H9 (cell line): ENCODE measurements around the gene WDR7. TPM values are rescaled to one million over a fixed set of nuclear protein-coding genes. Genes with fewer than 3 reads are reported as not detected.
A peak's percentile ranks its signal among the peaks of the same experiment; 100 is the strongest.

ENCODE experiments used
- DNase-seq: peaks from one replicate; pipeline ENCODE4 v3.0.0-alpha.2; 2017
- H2AFZ ChIP-seq: one replicate; pipeline ENCODE4 v1.6.1; 2013; ENCODE audit warnings: mild to moderate bottlenecking, low read length, control low read depth, moderate library complexity
- H2AK5ac ChIP-seq: 2 replicates; pipeline ENCODE4 v1.6.1; 2013; ENCODE audit warnings: low read length, control low read depth, mixed read lengths; ENCODE audit not compliant: insufficient read length
- H2BK120ac ChIP-seq: one replicate; pipeline ENCODE4 v1.6.1; 2013; ENCODE audit warnings: low read depth, mild to moderate bottlenecking, low read length, control low read depth, inconsistent platforms; ENCODE audit not compliant: poor library complexity, severe bottlenecking
- H2BK12ac ChIP-seq: 2 replicates; pipeline ENCODE4 v1.6.1; 2013; ENCODE audit warnings: low read length, control low read depth, mixed read lengths, low read depth; ENCODE audit not compliant: insufficient read length
- H2BK15ac ChIP-seq: 2 replicates; pipeline ENCODE4 v1.6.1; 2013; ENCODE audit warnings: low read depth, low read length, control low read depth
- H2BK20ac ChIP-seq: one replicate; pipeline ENCODE4 v1.6.1; 2013; ENCODE audit warnings: low read depth, mild to moderate bottlenecking, low read length, control low read depth, inconsistent platforms; ENCODE audit not compliant: poor library complexity, severe bottlenecking
- H2BK5ac ChIP-seq: 2 replicates; pipeline ENCODE4 v1.6.1; 2013; ENCODE audit warnings: low read length, control low read depth, mixed read lengths; ENCODE audit not compliant: insufficient read length
- H3K14ac ChIP-seq: 2 replicates; pipeline ENCODE4 v1.6.1; 2013; ENCODE audit warnings: low read length, control low read depth; ENCODE audit not compliant: insufficient read depth
- H3K18ac ChIP-seq: 2 replicates; pipeline ENCODE4 v1.6.1; 2013; ENCODE audit warnings: low read depth, mild to moderate bottlenecking, mixed read lengths, low read length, control low read depth; ENCODE audit not compliant: insufficient read length
- H3K23ac ChIP-seq: 2 replicates; pipeline ENCODE4 v1.6.1; 2013; ENCODE audit warnings: low read length, control low read depth, mixed read lengths, low read depth; ENCODE audit not compliant: insufficient read length
- H3K23me2 ChIP-seq: 2 replicates; pipeline ENCODE4 v1.6.1; 2013; ENCODE audit warnings: low read depth, mild to moderate bottlenecking, mixed read lengths, low read length, control low read depth; ENCODE audit not compliant: insufficient read length, poor library complexity, severe bottlenecking
- H3K27ac ChIP-seq: 2 replicates; pipeline ENCODE4 v1.5.1; 2013; ENCODE audit warnings: low read length, control low read depth, mixed read lengths, low read depth; ENCODE audit not compliant: insufficient read length
- H3K27me3 ChIP-seq: 2 replicates; pipeline ENCODE4 v1.6.1; 2013; ENCODE audit warnings: low read length, control low read depth, inconsistent platforms; ENCODE audit not compliant: insufficient read depth
- H3K4ac ChIP-seq: 2 replicates; pipeline ENCODE4 v1.6.1; 2013; ENCODE audit warnings: low read depth, mild to moderate bottlenecking, control low read depth, inconsistent platforms, low read length, moderate library complexity
- H3K4me1 ChIP-seq: 2 replicates; pipeline ENCODE4 v1.6.1; 2013; ENCODE audit warnings: low read length, control low read depth, inconsistent platforms; ENCODE audit not compliant: insufficient read depth
- H3K4me2 ChIP-seq: 2 replicates; pipeline ENCODE4 v1.6.1; 2013; ENCODE audit warnings: low read length, control low read depth, mixed read lengths; ENCODE audit not compliant: insufficient read length, insufficient read depth
- H3K56ac ChIP-seq: 2 replicates; pipeline ENCODE4 v1.6.1; 2013; ENCODE audit warnings: low read depth, mild to moderate bottlenecking, mixed read lengths, low read length, control low read depth; ENCODE audit not compliant: insufficient read length
- H3K79me1 ChIP-seq: 2 replicates; pipeline ENCODE4 v1.6.1; 2013; ENCODE audit warnings: low read depth, mild to moderate bottlenecking, moderate library complexity, low read length, control low read depth, inconsistent platforms; ENCODE audit not compliant: insufficient read depth, poor library complexity, severe bottlenecking
- H3K79me2 ChIP-seq: 2 replicates; pipeline ENCODE4 v1.6.1; 2013; ENCODE audit warnings: low read length, control low read depth, inconsistent platforms; ENCODE audit not compliant: insufficient read depth
- H3K9ac ChIP-seq: 2 replicates; pipeline ENCODE4 v1.6.1; 2013; ENCODE audit warnings: low read length, control low read depth, mixed read lengths; ENCODE audit not compliant: insufficient read length; ENCODE audit errors: extremely low read depth
- H3K9me3 ChIP-seq: one replicate; pipeline ENCODE4 v1.6.1; 2013; ENCODE audit warnings: low read depth, low read length, inconsistent platforms; ENCODE audit not compliant: control insufficient read depth
- H3T11ph ChIP-seq: one replicate; pipeline ENCODE4 v1.6.1; 2013; ENCODE audit warnings: mild to moderate bottlenecking, low read length, control low read depth, inconsistent platforms
- H4K20me1 ChIP-seq: one replicate; pipeline ENCODE4 v1.6.1; 2013; ENCODE audit not compliant: control insufficient read depth, insufficient read length, insufficient read depth
- H4K5ac ChIP-seq: 2 replicates; pipeline ENCODE4 v1.6.1; 2013; ENCODE audit warnings: low read depth, mild to moderate bottlenecking, mixed read lengths, low read length, control low read depth; ENCODE audit not compliant: insufficient read length
- H4K8ac ChIP-seq: replicated peaks from 2 replicates; pipeline ENCODE4 v1.6.1; 2013; ENCODE audit warnings: low read length, control low read depth, mixed read lengths, low read depth; ENCODE audit not compliant: insufficient read length
- H4K91ac ChIP-seq: 2 replicates; pipeline ENCODE4 v1.6.1; 2013; ENCODE audit warnings: low read depth, mild to moderate bottlenecking, moderate library complexity, mixed read lengths, low read length, control low read depth; ENCODE audit not compliant: insufficient read length
- H3K27ac Mint-ChIP-seq, 3 experiments: 2 replicates in 2 of 3; 3 replicates in 1 of 3; pipeline ENCODE4 v1.8.0; 2020 to 2021; ENCODE audit warnings: mixed read lengths in 3 of 3, mild to moderate bottlenecking in 1 of 3, moderate library complexity in 1 of 3
- H3K27me3 Mint-ChIP-seq: 2 replicates; pipeline ENCODE4 v1.8.0; 2021; ENCODE audit warnings: low read depth, mild to moderate bottlenecking, moderate library complexity, mixed read lengths
- H3K36me3 Mint-ChIP-seq, 3 experiments: 2 replicates in 2 of 3; 3 replicates in 1 of 3; pipeline ENCODE4 v1.8.0; 2020 to 2021; ENCODE audit warnings: low read depth in 3 of 3, mixed read lengths in 3 of 3; ENCODE audit not compliant: insufficient read depth in 1 of 3
- H3K4me1 Mint-ChIP-seq, 2 experiments: 2 replicates each; pipeline ENCODE4 v1.8.0; 2020; ENCODE audit warnings: mixed read lengths in 2 of 2
- H3K4me3 Mint-ChIP-seq, 2 experiments: 2 replicates in 1 of 2; 3 replicates in 1 of 2; pipeline ENCODE4 v1.8.0; 2020 to 2021; ENCODE audit warnings: mild to moderate bottlenecking in 2 of 2, mixed read lengths in 2 of 2, moderate library complexity in 1 of 2
- H3K9me3 Mint-ChIP-seq, 2 experiments: 2 replicates in 1 of 2; 3 replicates in 1 of 2; pipeline ENCODE4 v1.8.0; 2020; ENCODE audit warnings: mild to moderate bottlenecking in 2 of 2, mixed read lengths in 2 of 2, moderate library complexity in 1 of 2
- CTCF ChIP-seq: fragments of 200-600 bp; sonication (generic); conservative IDR thresholded peaks from 3 replicates; pipeline ENCODE4 v1.8.0; 2021; ENCODE audit warnings: antibody characterized with exemption, mild to moderate bottlenecking
- WGBS: extraction: QIAGEN DNeasy Blood & Tissue Kit; methylation state at CpG from one replicate; pipeline ENCODE4 v1.1.7; 2013; ENCODE audit warnings: missing lambda C conversion rate, low lambda C conversion rate, mixed read lengths; ENCODE audit not compliant: insufficient read length; ENCODE audit errors: extremely low coverage; 5-methylcytosine and 5-hydroxymethylcytosine counted together
- total RNA-seq: library from RNA; stranded (reverse); gene quantifications from 2 replicates; pipeline ENCODE4 v1.2.1, GENCODE V29; 2021

WDR7 gene
- total RNA-seq, 1 experiment from 2014 or later = 14.8 TPM

GRCh38 chr18:56748698-56749268, 97.6 kb downstream of the WDR7 start:
- Histone ChIP-seq H3K79me2 (no peaks in the 10 kb centered on the region), H3K9me3 (no peaks in the 10 kb centered on the region), H4K20me1 (no peaks in the 10 kb centered on the region), H3K27ac (no peak overlapping the region), H2BK15ac (no peak overlapping the region), H2AFZ (no peak overlapping the region), H3K9ac (no peak overlapping the region), H3K27me3 (no peaks in the 10 kb centered on the region), H2BK12ac (no peak overlapping the region), H3K56ac (no peak overlapping the region), H3T11ph (no peak overlapping the region), H3K14ac (no peak overlapping the region), H2BK120ac (no peak overlapping the region), H4K5ac (no peak overlapping the region), H3K4ac (no peak overlapping the region), H3K4me2 (no peak overlapping the region), H3K23me2 (no peaks in the 10 kb centered on the region), H4K91ac (no peak overlapping the region), H3K79me1 (no peaks in the 10 kb centered on the region), H2AK5ac (no peak overlapping the region), H3K18ac (no peak overlapping the region), H3K23ac (no peak overlapping the region), H2BK20ac (no peak overlapping the region), H4K8ac (no peak overlapping the region), H3K4me1 (no peaks in the 10 kb centered on the region), H2BK5ac (no peak overlapping the region)
- Mint-ChIP-seq H3K36me3 (no peaks in the 10 kb centered on the region), H3K4me3 (no peak overlapping the region), H3K9me3 (no peaks in the 10 kb centered on the region), H3K4me1 (no peaks in the 10 kb centered on the region), H3K27ac (no peak overlapping the region), H3K27me3 (no peaks in the 10 kb centered on the region)
- TF ChIP-seq CTCF = peak; percentile 85
- no peak for DNase-seq
- WGBS = 100% methylated on average over 1 of the region's 2 CpGs
